WTC11 (cell line): ENCODE results near the gene METTL23. TPM values are rescaled to one million over a fixed set of nuclear protein-coding genes. Genes with fewer than 3 reads are reported as not detected.

ENCODE experiments used
- ATAC-seq: fragments of 200-7000 bp; cut with Tn5 transposase; 2 replicates; pipeline ENCODE4 v1.10.0; 2021; ENCODE audit warnings: mild to moderate bottlenecking, moderate library complexity
- CTCF ChIA-PET: fragments of 300-600 bp; sonication (Branson Sonifier 250); formaldehyde crosslinking; loops from one replicate; lab custom pipeline; 2021; ENCODE audit warnings: antibody characterized with exemption; lab: Charles Lee
- POLR2A ChIA-PET: fragments of 350-600 bp; sonication (Branson Sonifier 250); formaldehyde crosslinking; loops from one replicate; lab custom pipeline; 2021; ENCODE audit warnings: antibody characterized with exemption; lab: Charles Lee
- DNase-seq: peaks from one replicate; pipeline ENCODE4 v3.0.0; 2021; ENCODE audit warnings: low spot score
- H3K27ac Mint-ChIP-seq: 2 replicates; pipeline ENCODE4 v1.8.0; 2021; ENCODE audit warnings: mixed read lengths
- H3K27me3 Mint-ChIP-seq: 2 replicates; pipeline ENCODE4 v1.8.0; 2021; ENCODE audit warnings: low read depth, mild to moderate bottlenecking, moderate library complexity, mixed read lengths
- H3K36me3 Mint-ChIP-seq: 2 replicates; pipeline ENCODE4 v1.8.0; 2021; ENCODE audit warnings: mixed read lengths
- H3K4me1 Mint-ChIP-seq: 2 replicates; pipeline ENCODE4 v1.8.0; 2022; ENCODE audit warnings: mixed read lengths
- H3K4me3 Mint-ChIP-seq: 2 replicates; pipeline ENCODE4 v1.8.0; 2021; ENCODE audit warnings: mild to moderate bottlenecking, moderate library complexity, mixed read lengths
- H3K9me3 Mint-ChIP-seq: 2 replicates; pipeline ENCODE4 v1.8.0; 2021; ENCODE audit warnings: mixed read lengths
- GTF2I ChIP-seq: fragments of 250-450 bp; sonication (Bioruptor Pico); conservative IDR thresholded peaks from 2 replicates; pipeline ENCODE4 v1.4.0; 2021; ENCODE audit warnings: mild to moderate bottlenecking
- MYBL2 ChIP-seq: sonication (generic); formaldehyde crosslinking; IDR thresholded peaks from 2 replicates; pipeline ENCODE4 v1.8.1; 2023; ENCODE audit warnings: mild to moderate bottlenecking, moderate library complexity, missing genetic modification reagents
- NR1H2 ChIP-seq: sonication (generic); formaldehyde crosslinking; IDR thresholded peaks from 2 replicates; pipeline ENCODE4 v1.9.0; 2021; ENCODE audit warnings: mild to moderate bottlenecking, moderate library complexity, missing genetic modification reagents
- NR3C1 ChIP-seq: sonication (generic); formaldehyde crosslinking; conservative IDR thresholded peaks from 2 replicates; pipeline ENCODE4 v1.8.1; 2023; ENCODE audit warnings: low read depth, mild to moderate bottlenecking, missing genetic modification reagents
- SMAD3 ChIP-seq: sonication (generic); formaldehyde crosslinking; IDR thresholded peaks from 2 replicates; pipeline ENCODE4 v1.8.0; 2022; ENCODE audit warnings: missing genetic modification reagents, mild to moderate bottlenecking, borderline replicate concordance
- SMAD4 ChIP-seq: sonication (generic); formaldehyde crosslinking; IDR thresholded peaks from 2 replicates; pipeline ENCODE4 v1.8.0; 2022; ENCODE audit warnings: mild to moderate bottlenecking, missing genetic modification reagents
- ZBTB21 ChIP-seq: sonication (generic); formaldehyde crosslinking; IDR thresholded peaks from 2 replicates; pipeline ENCODE4 v1.8.1; 2023; ENCODE audit warnings: mild to moderate bottlenecking, missing genetic modification reagents, borderline replicate concordance
- ZNF138 ChIP-seq: sonication (generic); formaldehyde crosslinking; conservative IDR thresholded peaks from 2 replicates; pipeline ENCODE4 v1.8.1; 2022; ENCODE audit warnings: mild to moderate bottlenecking, moderate library complexity, missing genetic modification reagents
- ZNF396 ChIP-seq: fragments of 250-450 bp; sonication (Bioruptor Pico); IDR thresholded peaks from 2 replicates; pipeline ENCODE4 v1.8.0; 2021; ENCODE audit warnings: mild to moderate bottlenecking, moderate library complexity, borderline replicate concordance
- total RNA-seq: library from RNA; stranded (reverse); gene quantifications from 3 replicates; pipeline ENCODE4 v1.2.3, GENCODE V29; 2021
- TF ChIP-seq, protein P1 (sequence below): fragments of 200-600 bp; IDR thresholded peaks from 2 replicates; pipeline ENCODE4 v1.8.0; 2022; ENCODE audit warnings: antibody characterized with exemption
- TF ChIP-seq, protein P2 (sequence below): sonication (generic); formaldehyde crosslinking; IDR thresholded peaks from 2 replicates; pipeline ENCODE4 v1.8.1; 2023; ENCODE audit warnings: mild to moderate bottlenecking, missing genetic modification reagents, borderline replicate concordance
- TF ChIP-seq, protein P3 (sequence below): sonication (generic); formaldehyde crosslinking; IDR thresholded peaks from 2 replicates; pipeline ENCODE4 v1.8.0; 2022; ENCODE audit warnings: mild to moderate bottlenecking, missing genetic modification reagents
- TF ChIP-seq, protein P4 (sequence below): sonication (generic); formaldehyde crosslinking; IDR thresholded peaks from 2 replicates; pipeline ENCODE4 v1.8.0; 2023; ENCODE audit warnings: mild to moderate bottlenecking, missing genetic modification reagents
- TF ChIP-seq, protein P5 (sequence below): fragments of 250-450 bp; sonication (Bioruptor Pico); IDR thresholded peaks from 2 replicates; pipeline ENCODE4 v1.8.0; 2021; ENCODE audit warnings: mild to moderate bottlenecking
- TF ChIP-seq, protein P6 (sequence below): fragments of 250-450 bp; sonication (Bioruptor Pico); IDR thresholded peaks from 2 replicates; pipeline ENCODE4 v1.9.0; 2021; ENCODE audit warnings: mild to moderate bottlenecking, borderline replicate concordance

The METTL23 gene
- total RNA-seq, 1 experiment from 2014 or later: 48.5 TPM

DNA sequence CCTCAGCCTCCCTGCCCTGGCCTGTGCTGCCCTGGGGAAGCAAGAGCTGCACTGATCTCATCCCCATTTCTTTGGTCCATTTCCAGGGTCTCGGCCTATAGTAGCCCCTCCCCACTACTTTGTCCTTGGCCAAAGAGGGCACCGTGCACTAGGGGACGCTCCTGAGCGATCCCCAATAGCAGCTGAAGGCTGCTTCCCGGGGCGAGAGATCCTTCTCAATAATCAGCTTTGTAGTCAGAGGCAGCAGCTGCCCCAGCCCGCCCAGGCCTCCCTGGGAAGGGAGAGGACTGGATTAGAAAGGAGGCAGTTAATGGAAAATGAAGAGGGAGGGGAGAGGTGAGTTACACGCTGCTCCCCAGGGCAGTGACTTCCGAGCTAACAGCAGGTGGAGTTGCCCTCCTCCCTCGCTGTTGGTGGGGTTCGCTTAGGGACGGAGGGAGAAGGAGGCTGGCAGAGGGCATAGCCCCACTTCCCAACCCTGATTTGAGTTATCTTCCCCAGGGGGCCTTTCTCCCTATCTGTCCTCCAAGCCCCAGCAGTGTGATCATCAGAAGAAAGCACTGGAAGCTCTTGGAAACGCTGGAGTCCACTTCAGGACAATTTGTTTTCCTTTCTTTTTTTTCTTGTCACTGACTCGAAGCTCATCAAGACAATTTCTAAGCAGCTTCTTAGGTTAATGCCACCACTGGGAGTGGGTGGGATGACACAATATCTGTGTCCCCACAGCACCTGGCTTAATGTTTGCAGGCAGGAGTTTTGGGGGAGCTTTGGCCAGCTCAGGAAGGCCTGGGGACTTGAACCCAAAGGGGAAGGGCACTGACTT, 18.4 kb upstream of the METTL23 start:
- peaks cover 15% of the 10 kb centered on the region for H3K27me3 Mint-ChIP-seq
- DNase-seq: peak; percentile 84
- CTCF ChIA-PET: interaction anchor here (0.6 to 4.2 kb wide), 45 partner anchors 9 to 585 kb away, joined by 3 to 52 read pairs (median 4); partner anchors contain the start of genes JMJD6, METTL23, MFSD11 and MGAT5B
- peaks cover 3% of the 10 kb centered on the region; the same call in 1 of the 2 replicates for H3K36me3 Mint-ChIP-seq
- TF ChIP-seq ZBTB21 (no peak), GTF2I (CRISPR knock-in tag) (no peak), ZNF138 (0 out of 2 replicates have a peak, but pooled peaks have one; percentile 39)
- TF ChIP-seq, protein P1, sequence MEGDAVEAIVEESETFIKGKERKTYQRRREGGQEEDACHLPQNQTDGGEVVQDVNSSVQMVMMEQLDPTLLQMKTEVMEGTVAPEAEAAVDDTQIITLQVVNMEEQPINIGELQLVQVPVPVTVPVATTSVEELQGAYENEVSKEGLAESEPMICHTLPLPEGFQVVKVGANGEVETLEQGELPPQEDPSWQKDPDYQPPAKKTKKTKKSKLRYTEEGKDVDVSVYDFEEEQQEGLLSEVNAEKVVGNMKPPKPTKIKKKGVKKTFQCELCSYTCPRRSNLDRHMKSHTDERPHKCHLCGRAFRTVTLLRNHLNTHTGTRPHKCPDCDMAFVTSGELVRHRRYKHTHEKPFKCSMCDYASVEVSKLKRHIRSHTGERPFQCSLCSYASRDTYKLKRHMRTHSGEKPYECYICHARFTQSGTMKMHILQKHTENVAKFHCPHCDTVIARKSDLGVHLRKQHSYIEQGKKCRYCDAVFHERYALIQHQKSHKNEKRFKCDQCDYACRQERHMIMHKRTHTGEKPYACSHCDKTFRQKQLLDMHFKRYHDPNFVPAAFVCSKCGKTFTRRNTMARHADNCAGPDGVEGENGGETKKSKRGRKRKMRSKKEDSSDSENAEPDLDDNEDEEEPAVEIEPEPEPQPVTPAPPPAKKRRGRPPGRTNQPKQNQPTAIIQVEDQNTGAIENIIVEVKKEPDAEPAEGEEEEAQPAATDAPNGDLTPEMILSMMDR: peak; percentile 37; the same call in 1 of the 2 replicates
- POLR2A ChIA-PET: interaction anchor here (0.6 to 1.1 kb wide), 3 partner anchors 37 to 261 kb away, joined by 3 to 5 read pairs (median 5); no protein-coding TSS in a partner anchor
- peak overlapping the region; percentile 74 for H3K4me3 Mint-ChIP-seq
- H3K27ac Mint-ChIP-seq: no peak overlapping the region
- ATAC-seq: peak; percentile 86
- H3K4me1 Mint-ChIP-seq: peaks cover 34% of the 10 kb centered on the region
- H3K9me3 Mint-ChIP-seq: no peaks in the 10 kb centered on the region

DNA sequence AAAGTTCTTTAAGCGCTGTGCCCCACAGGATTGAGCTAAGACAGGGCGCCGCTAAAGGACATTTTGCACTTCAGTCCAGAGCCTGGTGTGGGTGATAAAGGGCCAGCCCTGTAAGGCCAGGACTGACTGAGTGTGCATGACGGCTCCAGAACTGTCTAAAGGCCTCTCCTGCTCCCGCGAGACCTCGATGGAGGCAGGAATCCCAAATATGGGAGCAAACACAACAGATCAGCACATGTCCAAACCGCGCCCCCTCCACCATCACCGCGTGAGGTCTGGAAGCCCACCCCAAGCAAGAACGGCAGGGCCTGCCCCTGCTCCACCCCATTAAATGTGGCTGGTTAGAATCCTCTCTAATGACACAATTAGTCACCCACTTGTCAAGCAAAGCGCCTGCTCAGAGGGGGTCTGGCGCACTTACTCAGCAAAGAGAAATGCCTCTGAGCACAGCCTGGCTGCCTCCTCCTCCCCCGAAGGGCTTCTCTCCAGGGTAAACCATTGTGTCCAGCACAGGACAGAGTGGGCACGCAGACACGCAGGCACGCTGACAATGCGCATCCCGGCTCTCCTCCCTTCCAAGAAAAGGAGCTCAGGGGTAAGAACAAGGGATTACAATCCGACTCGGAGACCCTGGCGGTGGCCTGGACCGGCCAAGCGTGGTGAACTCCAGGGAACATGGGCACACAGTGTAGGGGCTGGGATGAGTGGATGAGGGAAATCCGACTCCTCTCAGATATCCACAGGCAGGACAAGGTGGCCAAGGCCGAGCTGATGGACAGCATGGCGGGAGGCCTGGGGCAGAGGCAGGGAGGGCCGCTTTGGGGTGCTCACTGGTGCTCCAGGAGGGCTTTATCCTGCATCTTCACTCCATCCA, 17.3 kb upstream of the METTL23 start:
- CTCF ChIA-PET: interaction anchor here (0.5 to 4.2 kb wide), 20 partner anchors 8 to 186 kb away, joined by 3 to 52 read pairs (median 5); partner anchors contain the start of genes JMJD6, METTL23 and PRCD
- no peak for ATAC-seq
- H3K4me3 Mint-ChIP-seq: peak overlapping the region; percentile 74
- H3K9me3 Mint-ChIP-seq: no peaks in the 10 kb centered on the region
- TF ChIP-seq, protein P2, sequence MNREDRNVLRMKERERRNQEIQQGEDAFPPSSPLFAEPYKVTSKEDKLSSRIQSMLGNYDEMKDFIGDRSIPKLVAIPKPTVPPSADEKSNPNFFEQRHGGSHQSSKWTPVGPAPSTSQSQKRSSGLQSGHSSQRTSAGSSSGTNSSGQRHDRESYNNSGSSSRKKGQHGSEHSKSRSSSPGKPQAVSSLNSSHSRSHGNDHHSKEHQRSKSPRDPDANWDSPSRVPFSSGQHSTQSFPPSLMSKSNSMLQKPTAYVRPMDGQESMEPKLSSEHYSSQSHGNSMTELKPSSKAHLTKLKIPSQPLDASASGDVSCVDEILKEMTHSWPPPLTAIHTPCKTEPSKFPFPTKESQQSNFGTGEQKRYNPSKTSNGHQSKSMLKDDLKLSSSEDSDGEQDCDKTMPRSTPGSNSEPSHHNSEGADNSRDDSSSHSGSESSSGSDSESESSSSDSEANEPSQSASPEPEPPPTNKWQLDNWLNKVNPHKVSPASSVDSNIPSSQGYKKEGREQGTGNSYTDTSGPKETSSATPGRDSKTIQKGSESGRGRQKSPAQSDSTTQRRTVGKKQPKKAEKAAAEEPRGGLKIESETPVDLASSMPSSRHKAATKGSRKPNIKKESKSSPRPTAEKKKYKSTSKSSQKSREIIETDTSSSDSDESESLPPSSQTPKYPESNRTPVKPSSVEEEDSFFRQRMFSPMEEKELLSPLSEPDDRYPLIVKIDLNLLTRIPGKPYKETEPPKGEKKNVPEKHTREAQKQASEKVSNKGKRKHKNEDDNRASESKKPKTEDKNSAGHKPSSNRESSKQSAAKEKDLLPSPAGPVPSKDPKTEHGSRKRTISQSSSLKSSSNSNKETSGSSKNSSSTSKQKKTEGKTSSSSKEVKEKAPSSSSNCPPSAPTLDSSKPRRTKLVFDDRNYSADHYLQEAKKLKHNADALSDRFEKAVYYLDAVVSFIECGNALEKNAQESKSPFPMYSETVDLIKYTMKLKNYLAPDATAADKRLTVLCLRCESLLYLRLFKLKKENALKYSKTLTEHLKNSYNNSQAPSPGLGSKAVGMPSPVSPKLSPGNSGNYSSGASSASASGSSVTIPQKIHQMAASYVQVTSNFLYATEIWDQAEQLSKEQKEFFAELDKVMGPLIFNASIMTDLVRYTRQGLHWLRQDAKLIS (CRISPR knock-in tag): no peak
- TF ChIP-seq, protein P3, sequence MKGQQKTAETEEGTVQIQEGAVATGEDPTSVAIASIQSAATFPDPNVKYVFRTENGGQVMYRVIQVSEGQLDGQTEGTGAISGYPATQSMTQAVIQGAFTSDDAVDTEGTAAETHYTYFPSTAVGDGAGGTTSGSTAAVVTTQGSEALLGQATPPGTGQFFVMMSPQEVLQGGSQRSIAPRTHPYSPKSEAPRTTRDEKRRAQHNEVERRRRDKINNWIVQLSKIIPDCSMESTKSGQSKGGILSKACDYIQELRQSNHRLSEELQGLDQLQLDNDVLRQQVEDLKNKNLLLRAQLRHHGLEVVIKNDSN (CRISPR knock-in tag): no peak
- TF ChIP-seq NR1H2: no peak
- no peak for TF ChIP-seq ZNF396
- TF ChIP-seq, protein P4, sequence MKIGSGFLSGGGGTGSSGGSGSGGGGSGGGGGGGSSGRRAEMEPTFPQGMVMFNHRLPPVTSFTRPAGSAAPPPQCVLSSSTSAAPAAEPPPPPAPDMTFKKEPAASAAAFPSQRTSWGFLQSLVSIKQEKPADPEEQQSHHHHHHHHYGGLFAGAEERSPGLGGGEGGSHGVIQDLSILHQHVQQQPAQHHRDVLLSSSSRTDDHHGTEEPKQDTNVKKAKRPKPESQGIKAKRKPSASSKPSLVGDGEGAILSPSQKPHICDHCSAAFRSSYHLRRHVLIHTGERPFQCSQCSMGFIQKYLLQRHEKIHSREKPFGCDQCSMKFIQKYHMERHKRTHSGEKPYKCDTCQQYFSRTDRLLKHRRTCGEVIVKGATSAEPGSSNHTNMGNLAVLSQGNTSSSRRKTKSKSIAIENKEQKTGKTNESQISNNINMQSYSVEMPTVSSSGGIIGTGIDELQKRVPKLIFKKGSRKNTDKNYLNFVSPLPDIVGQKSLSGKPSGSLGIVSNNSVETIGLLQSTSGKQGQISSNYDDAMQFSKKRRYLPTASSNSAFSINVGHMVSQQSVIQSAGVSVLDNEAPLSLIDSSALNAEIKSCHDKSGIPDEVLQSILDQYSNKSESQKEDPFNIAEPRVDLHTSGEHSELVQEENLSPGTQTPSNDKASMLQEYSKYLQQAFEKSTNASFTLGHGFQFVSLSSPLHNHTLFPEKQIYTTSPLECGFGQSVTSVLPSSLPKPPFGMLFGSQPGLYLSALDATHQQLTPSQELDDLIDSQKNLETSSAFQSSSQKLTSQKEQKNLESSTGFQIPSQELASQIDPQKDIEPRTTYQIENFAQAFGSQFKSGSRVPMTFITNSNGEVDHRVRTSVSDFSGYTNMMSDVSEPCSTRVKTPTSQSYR (CRISPR knock-in tag): no peak
- TF ChIP-seq, protein P5, sequence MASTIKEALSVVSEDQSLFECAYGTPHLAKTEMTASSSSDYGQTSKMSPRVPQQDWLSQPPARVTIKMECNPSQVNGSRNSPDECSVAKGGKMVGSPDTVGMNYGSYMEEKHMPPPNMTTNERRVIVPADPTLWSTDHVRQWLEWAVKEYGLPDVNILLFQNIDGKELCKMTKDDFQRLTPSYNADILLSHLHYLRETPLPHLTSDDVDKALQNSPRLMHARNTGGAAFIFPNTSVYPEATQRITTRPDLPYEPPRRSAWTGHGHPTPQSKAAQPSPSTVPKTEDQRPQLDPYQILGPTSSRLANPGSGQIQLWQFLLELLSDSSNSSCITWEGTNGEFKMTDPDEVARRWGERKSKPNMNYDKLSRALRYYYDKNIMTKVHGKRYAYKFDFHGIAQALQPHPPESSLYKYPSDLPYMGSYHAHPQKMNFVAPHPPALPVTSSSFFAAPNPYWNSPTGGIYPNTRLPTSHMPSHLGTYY (CRISPR knock-in tag): no peak
- TF ChIP-seq, protein P6, sequence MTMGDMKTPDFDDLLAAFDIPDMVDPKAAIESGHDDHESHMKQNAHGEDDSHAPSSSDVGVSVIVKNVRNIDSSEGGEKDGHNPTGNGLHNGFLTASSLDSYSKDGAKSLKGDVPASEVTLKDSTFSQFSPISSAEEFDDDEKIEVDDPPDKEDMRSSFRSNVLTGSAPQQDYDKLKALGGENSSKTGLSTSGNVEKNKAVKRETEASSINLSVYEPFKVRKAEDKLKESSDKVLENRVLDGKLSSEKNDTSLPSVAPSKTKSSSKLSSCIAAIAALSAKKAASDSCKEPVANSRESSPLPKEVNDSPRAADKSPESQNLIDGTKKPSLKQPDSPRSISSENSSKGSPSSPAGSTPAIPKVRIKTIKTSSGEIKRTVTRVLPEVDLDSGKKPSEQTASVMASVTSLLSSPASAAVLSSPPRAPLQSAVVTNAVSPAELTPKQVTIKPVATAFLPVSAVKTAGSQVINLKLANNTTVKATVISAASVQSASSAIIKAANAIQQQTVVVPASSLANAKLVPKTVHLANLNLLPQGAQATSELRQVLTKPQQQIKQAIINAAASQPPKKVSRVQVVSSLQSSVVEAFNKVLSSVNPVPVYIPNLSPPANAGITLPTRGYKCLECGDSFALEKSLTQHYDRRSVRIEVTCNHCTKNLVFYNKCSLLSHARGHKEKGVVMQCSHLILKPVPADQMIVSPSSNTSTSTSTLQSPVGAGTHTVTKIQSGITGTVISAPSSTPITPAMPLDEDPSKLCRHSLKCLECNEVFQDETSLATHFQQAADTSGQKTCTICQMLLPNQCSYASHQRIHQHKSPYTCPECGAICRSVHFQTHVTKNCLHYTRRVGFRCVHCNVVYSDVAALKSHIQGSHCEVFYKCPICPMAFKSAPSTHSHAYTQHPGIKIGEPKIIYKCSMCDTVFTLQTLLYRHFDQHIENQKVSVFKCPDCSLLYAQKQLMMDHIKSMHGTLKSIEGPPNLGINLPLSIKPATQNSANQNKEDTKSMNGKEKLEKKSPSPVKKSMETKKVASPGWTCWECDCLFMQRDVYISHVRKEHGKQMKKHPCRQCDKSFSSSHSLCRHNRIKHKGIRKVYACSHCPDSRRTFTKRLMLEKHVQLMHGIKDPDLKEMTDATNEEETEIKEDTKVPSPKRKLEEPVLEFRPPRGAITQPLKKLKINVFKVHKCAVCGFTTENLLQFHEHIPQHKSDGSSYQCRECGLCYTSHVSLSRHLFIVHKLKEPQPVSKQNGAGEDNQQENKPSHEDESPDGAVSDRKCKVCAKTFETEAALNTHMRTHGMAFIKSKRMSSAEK (CRISPR knock-in tag): no peak
- no peak for TF ChIP-seq SMAD4 (CRISPR knock-in tag)
- no peak for TF ChIP-seq SMAD3 (CRISPR knock-in tag)
- TF ChIP-seq MYBL2: no peak
- no peak for TF ChIP-seq NR3C1 (CRISPR knock-in tag)
- no peak overlapping the region for H3K27ac Mint-ChIP-seq
- peaks cover 34% of the 10 kb centered on the region for H3K4me1 Mint-ChIP-seq
- peaks cover 3% of the 10 kb centered on the region; the same call in 1 of the 2 replicates for H3K36me3 Mint-ChIP-seq
- POLR2A ChIA-PET: interaction anchor here (0.6 kb wide), 2 partner anchors 95 to 1267 kb away, joined by 5 to 6 read pairs; no protein-coding TSS in a partner anchor
- no peak for DNase-seq
- H3K27me3 Mint-ChIP-seq: peaks cover 15% of the 10 kb centered on the region
